ENCODE results near the gene SH3RF3. TPM values are rescaled to one million over a fixed set of nuclear protein-coding genes. Genes with fewer than 3 reads are reported as not detected.

Gene SH3RF3
- total and polyA plus RNA-seq, 2 of the 13 experiments (the other 11 are each of a cell fraction or from before 2014, with no cell fraction given): 0.04 TPM; not detected in 1

DNA sequence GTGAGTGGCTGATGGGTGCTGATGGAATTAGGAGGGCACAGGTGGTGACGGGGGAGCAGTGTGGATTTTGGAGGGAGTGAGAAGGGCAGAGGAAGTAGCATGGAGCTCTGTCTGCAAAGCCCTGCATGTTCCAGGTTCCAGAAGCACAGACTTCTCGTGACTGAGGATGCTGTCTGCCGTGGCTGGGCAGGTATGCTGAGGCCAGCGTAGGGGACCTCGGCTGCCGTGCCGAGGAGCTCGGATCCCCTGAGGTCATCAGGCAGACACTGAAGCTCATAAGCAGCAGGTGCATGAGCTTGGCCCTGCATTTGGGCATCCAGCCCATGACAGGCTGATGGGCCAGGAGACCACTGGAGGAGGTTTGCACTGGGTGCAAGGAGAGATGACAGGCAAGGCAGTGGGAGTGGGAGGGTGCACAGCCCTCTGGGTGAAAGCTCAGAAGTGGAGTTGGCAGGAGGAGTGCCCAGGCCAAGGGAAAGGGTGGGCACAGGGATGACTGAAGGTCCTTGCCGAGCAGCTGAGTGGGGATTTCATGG, 215.3 kb downstream of the SH3RF3 start (continued):
- TF ChIP-seq, protein P1, sequence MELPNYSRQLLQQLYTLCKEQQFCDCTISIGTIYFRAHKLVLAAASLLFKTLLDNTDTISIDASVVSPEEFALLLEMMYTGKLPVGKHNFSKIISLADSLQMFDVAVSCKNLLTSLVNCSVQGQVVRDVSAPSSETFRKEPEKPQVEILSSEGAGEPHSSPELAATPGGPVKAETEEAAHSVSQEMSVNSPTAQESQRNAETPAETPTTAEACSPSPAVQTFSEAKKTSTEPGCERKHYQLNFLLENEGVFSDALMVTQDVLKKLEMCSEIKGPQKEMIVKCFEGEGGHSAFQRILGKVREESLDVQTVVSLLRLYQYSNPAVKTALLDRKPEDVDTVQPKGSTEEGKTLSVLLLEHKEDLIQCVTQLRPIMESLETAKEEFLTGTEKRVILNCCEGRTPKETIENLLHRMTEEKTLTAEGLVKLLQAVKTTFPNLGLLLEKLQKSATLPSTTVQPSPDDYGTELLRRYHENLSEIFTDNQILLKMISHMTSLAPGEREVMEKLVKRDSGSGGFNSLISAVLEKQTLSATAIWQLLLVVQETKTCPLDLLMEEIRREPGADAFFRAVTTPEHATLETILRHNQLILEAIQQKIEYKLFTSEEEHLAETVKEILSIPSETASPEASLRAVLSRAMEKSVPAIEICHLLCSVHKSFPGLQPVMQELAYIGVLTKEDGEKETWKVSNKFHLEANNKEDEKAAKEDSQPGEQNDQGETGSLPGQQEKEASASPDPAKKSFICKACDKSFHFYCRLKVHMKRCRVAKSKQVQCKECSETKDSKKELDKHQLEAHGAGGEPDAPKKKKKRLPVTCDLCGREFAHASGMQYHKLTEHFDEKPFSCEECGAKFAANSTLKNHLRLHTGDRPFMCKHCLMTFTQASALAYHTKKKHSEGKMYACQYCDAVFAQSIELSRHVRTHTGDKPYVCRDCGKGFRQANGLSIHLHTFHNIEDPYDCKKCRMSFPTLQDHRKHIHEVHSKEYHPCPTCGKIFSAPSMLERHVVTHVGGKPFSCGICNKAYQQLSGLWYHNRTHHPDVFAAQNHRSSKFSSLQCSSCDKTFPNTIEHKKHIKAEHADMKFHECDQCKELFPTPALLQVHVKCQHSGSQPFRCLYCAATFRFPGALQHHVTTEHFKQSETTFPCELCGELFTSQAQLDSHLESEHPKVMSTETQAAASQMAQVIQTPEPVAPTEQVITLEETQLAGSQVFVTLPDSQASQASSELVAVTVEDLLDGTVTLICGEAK (IDR thresholded peaks at IDR 0.05): no peak
- TF ChIP-seq, protein P1 (CRISPR knock-in tag; IDR thresholded peaks at IDR 0.05): no peak
- TF ChIP-seq, protein P2, sequence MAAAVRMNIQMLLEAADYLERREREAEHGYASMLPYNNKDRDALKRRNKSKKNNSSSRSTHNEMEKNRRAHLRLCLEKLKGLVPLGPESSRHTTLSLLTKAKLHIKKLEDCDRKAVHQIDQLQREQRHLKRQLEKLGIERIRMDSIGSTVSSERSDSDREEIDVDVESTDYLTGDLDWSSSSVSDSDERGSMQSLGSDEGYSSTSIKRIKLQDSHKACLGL (CRISPR knock-in tag; IDR thresholded peaks at IDR 0.05): no peak
- no peak for TF ChIP-seq ZNF275 (CRISPR knock-in tag; IDR thresholded peaks at IDR 0.05; ENCODE audit: borderline replicate concordance)
- TF ChIP-seq, protein P3, sequence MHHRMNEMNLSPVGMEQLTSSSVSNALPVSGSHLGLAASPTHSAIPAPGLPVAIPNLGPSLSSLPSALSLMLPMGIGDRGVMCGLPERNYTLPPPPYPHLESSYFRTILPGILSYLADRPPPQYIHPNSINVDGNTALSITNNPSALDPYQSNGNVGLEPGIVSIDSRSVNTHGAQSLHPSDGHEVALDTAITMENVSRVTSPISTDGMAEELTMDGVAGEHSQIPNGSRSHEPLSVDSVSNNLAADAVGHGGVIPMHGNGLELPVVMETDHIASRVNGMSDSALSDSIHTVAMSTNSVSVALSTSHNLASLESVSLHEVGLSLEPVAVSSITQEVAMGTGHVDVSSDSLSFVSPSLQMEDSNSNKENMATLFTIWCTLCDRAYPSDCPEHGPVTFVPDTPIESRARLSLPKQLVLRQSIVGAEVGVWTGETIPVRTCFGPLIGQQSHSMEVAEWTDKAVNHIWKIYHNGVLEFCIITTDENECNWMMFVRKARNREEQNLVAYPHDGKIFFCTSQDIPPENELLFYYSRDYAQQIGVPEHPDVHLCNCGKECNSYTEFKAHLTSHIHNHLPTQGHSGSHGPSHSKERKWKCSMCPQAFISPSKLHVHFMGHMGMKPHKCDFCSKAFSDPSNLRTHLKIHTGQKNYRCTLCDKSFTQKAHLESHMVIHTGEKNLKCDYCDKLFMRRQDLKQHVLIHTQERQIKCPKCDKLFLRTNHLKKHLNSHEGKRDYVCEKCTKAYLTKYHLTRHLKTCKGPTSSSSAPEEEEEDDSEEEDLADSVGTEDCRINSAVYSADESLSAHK (CRISPR knock-in tag; IDR thresholded peaks at IDR 0.05; ENCODE audit: borderline replicate concordance): no peak
